Activated B cell treated with CpG ODN at 0.5 μM for 24 hours (primary cell): ENCODE measurements around the gene ADAM12. TPM values are rescaled to one million over a fixed set of nuclear protein-coding genes. Genes with fewer than 3 reads are reported as not detected.

Experiments used
- ATAC-seq: fragments of 200-7000 bp; cut with Tn5 transposase; one replicate; pipeline ENCODE4 v1.10.0; 2021; ENCODE audit warnings: low read depth, mild to moderate bottlenecking, moderate library complexity
- CTCF ChIA-PET: fragments of 350-600 bp; sonication (Branson Sonifier 250); formaldehyde crosslinking; loops from one replicate; lab custom pipeline; 2021; ENCODE audit warnings: antibody characterized with exemption; lab: Charles Lee
- POLR2A ChIA-PET: fragments of 350-600 bp; sonication (Branson Sonifier 250); formaldehyde crosslinking; loops from one replicate; lab custom pipeline; 2021; ENCODE audit warnings: antibody characterized with exemption; lab: Charles Lee
- DNase-seq: peaks from one replicate; pipeline ENCODE4 v3.0.0; 2022
- H3K27ac Mint-ChIP-seq: one replicate; pipeline ENCODE4 v1.8.0; 2020; ENCODE audit warnings: mixed read lengths
- H3K27me3 Mint-ChIP-seq: one replicate; pipeline ENCODE4 v1.8.0; 2021; ENCODE audit warnings: mixed read lengths
- H3K36me3 Mint-ChIP-seq: one replicate; pipeline ENCODE4 v1.8.0; 2021; ENCODE audit warnings: low read depth, mixed read lengths
- H3K4me1 Mint-ChIP-seq: one replicate; pipeline ENCODE4 v1.8.0; 2021; ENCODE audit warnings: mixed read lengths
- H3K4me3 Mint-ChIP-seq: one replicate; pipeline ENCODE4 v1.8.0; 2020; ENCODE audit warnings: mild to moderate bottlenecking, mixed read lengths
- H3K9me3 Mint-ChIP-seq: one replicate; pipeline ENCODE4 v1.8.0; 2020; ENCODE audit warnings: mixed read lengths
- intact Hi-C: fragments of 100-400 bp; cut with micrococcal nuclease; formaldehyde crosslinking; loops from one replicate; pipeline ENCODE4 v1.15.1; 2024
- total RNA-seq: library from RNA; stranded (reverse); gene quantifications from 2 replicates; pipeline ENCODE4 v1.2.3, GENCODE V29; 2022
- TF ChIP-seq, protein P1 (sequence below): fragments of 200-600 bp; IDR thresholded peaks from one replicate; pipeline ENCODE4 v1.8.0; 2022; ENCODE audit warnings: antibody characterized with exemption, mild to moderate bottlenecking

ADAM12 gene
- total RNA-seq, 1 donor from 2014 or later: 0.84 TPM

DNA sequence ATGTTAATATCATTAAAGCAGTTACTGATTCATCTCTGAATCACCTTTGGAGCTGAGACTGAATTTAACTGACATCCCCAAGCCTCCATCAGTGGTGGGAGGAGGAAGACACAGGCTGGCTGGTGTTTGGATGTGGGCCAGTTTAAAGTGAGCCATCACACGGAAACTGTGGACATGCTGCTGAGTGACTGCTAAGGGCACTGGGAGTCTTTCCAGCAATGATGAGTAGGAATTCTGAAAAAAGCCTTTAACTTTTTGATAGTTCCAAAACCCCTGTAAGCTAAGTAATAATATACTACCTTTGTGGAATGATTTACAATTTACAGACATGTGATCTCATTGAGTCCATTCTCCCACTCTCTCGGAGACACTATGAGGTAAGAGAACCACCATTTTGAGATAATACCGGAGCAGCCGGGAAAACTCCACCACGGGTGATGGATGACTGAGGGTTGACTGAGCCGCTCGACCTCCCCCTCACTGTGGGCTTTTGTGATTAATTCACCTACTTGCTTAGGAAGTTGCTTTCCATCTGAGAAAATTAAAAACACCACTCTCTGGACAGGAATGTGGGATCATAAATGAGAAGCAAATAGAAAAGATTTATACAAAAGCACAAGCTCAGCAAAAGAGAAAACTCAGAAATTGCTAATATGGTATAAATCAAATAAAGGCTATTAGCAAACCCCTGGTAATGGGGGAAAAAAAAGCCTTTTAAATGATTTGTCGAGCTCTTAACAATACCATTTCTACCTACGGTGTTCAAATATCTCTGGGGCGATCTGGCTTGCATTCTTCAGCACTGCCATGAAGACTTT lies 297.2 kb downstream of the ADAM12 start:
- H3K27me3 Mint-ChIP-seq: no peaks in the 10 kb centered on the region
- POLR2A ChIA-PET: no interaction called here
- ATAC-seq (no peak), DNase-seq (no peak)
- intact Hi-C loops: no loop called here
- CTCF ChIA-PET: no interaction called here
- TF ChIP-seq, protein P1, sequence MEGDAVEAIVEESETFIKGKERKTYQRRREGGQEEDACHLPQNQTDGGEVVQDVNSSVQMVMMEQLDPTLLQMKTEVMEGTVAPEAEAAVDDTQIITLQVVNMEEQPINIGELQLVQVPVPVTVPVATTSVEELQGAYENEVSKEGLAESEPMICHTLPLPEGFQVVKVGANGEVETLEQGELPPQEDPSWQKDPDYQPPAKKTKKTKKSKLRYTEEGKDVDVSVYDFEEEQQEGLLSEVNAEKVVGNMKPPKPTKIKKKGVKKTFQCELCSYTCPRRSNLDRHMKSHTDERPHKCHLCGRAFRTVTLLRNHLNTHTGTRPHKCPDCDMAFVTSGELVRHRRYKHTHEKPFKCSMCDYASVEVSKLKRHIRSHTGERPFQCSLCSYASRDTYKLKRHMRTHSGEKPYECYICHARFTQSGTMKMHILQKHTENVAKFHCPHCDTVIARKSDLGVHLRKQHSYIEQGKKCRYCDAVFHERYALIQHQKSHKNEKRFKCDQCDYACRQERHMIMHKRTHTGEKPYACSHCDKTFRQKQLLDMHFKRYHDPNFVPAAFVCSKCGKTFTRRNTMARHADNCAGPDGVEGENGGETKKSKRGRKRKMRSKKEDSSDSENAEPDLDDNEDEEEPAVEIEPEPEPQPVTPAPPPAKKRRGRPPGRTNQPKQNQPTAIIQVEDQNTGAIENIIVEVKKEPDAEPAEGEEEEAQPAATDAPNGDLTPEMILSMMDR: no peak
- no peak overlapping the region for H3K4me3 Mint-ChIP-seq
- no peaks in the 10 kb centered on the region for H3K4me1 Mint-ChIP-seq
- no peaks in the 10 kb centered on the region for H3K36me3 Mint-ChIP-seq
- no peaks in the 10 kb centered on the region for H3K9me3 Mint-ChIP-seq
- H3K27ac Mint-ChIP-seq: no peak overlapping the region

GRCh38 chr10:126090443-126090842 lies 297.8 kb downstream of the ADAM12 start:
- intact Hi-C loops: no loop called here
- H3K27ac Mint-ChIP-seq: no peak overlapping the region
- no peaks in the 10 kb centered on the region for H3K9me3 Mint-ChIP-seq
- H3K36me3 Mint-ChIP-seq: no peaks in the 10 kb centered on the region
- no peaks in the 10 kb centered on the region for H3K4me1 Mint-ChIP-seq
- ChIA-PET CTCF (no interaction called here), POLR2A (no interaction called here)
- H3K27me3 Mint-ChIP-seq: no peaks in the 10 kb centered on the region
- H3K4me3 Mint-ChIP-seq: no peak overlapping the region
- TF ChIP-seq, protein P1: no peak
- ATAC-seq (no peak), DNase-seq (no peak)

GRCh38 chr10:126087796-126088505 lies 300.3 kb downstream of the ADAM12 start:
- no peak overlapping the region for H3K4me3 Mint-ChIP-seq
- no peaks in the 10 kb centered on the region for H3K27me3 Mint-ChIP-seq
- TF ChIP-seq, protein P1: no peak
- intact Hi-C loops: no loop called here
- DNase-seq: no peak
- no peaks in the 10 kb centered on the region for H3K36me3 Mint-ChIP-seq
- CTCF ChIA-PET: no interaction called here
- H3K9me3 Mint-ChIP-seq: no peaks in the 10 kb centered on the region
- no peak overlapping the region for H3K27ac Mint-ChIP-seq
- H3K4me1 Mint-ChIP-seq: no peaks in the 10 kb centered on the region
- POLR2A ChIA-PET: no interaction called here
- no peak for ATAC-seq

DNA sequence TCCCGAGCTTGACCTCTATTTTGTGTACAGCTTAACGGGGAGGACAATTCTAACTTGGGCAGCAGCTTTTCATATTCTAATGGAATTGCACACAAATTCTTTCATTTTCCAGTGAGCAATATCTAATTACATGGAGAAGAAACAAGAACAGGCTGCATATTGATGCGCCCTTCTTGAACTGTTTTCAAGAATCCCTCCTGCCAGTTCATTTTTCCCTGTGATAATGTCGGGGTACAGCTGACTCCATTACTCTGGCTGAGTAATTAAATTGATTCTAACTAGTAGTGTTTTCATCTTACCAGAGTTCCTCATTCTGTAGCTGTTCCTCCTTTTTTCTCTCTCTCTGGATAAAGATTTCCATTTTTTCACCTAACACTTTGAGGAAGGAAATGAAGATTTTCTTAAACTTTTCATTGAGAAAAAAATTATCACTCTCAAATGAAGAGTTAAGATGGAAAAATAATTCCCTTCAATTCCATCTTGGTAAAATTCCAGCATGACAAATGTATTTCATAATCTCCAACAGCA lies 301.1 kb downstream of the ADAM12 start:
- H3K4me3 Mint-ChIP-seq: no peak overlapping the region
- no peaks in the 10 kb centered on the region for H3K4me1 Mint-ChIP-seq
- CTCF ChIA-PET: no interaction called here
- DNase-seq (no peak), ATAC-seq (no peak)
- intact Hi-C loops: no loop called here
- POLR2A ChIA-PET: no interaction called here
- no peak overlapping the region for H3K27ac Mint-ChIP-seq
- TF ChIP-seq, protein P1: no peak
- no peaks in the 10 kb centered on the region for H3K9me3 Mint-ChIP-seq
- H3K27me3 Mint-ChIP-seq: no peaks in the 10 kb centered on the region
- H3K36me3 Mint-ChIP-seq: no peaks in the 10 kb centered on the region

DNA sequence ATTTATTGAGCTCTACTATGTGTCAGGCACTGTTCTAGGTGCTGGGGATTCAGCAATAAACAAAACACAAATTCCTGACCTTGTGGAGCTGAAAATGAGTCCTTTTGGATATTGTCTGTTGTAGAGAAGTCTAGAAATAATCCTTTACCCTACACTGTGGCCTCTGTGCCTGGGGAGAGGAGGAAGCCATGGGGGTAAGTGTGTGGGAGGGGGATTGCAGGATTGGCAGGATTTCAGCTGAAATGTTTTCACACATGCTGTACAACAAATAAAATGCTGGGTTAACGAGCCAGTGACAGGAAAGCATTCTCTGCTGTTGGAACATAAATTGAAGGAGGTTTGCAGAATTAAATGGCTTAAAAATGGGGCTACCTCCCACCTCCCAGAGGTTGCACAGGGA lies 302.5 kb downstream of the ADAM12 start:
- intact Hi-C loops: no loop called here
- DNase-seq (no peak), ATAC-seq (no peak)
- Mint-ChIP-seq H3K36me3 (no peaks in the 10 kb centered on the region), H3K9me3 (no peaks in the 10 kb centered on the region), H3K4me1 (no peaks in the 10 kb centered on the region), H3K4me3 (no peak overlapping the region), H3K27ac (no peak overlapping the region), H3K27me3 (no peaks in the 10 kb centered on the region)
- POLR2A ChIA-PET: no interaction called here
- TF ChIP-seq, protein P1: no peak
- CTCF ChIA-PET: no interaction called here
